Kidney tubule cell (primary cell): Measurements from ENCODE around the gene RAD23A.
A peak's percentile ranks its signal among the peaks of the same experiment; 100 is the strongest.
"Not testable (repeated sequence)": the region's sequence is repeated elsewhere in the genome, so short reads cannot be mapped to it uniquely, and the experiment has no call there.

Experiments
- DNase-seq: peaks from one replicate; pipeline ENCODE4 v3.0.0-alpha.2; 2018; ENCODE audit warnings: low spot score

Gene RAD23A

GRCh38 chr19:12945479-12946091 is at the start of gene RAD23A:
Gene RAD23A (plus strand): TSS chr19:12945862. CDS start chr19:12945949, 87 bp downstream.
- peak; percentile 98 for DNase-seq

GRCh38 chr19:12896460-12896859 is 49.2 kb upstream of the RAD23A start:
- no peak for DNase-seq

- no peak for DNase-seq
Measured at GRCh38 chr19:12899891-12900518, 45.7 kb upstream of the RAD23A start.

GRCh38 chr19:12907166-12907565 is 38.5 kb upstream of the RAD23A start:
- no peak for DNase-seq

- DNase-seq = no peak
Measured at GRCh38 chr19:12912571-12912970, 33.1 kb upstream of the RAD23A start.

GRCh38 chr19:12913011-12913561 is 32.6 kb upstream of the RAD23A start:
- DNase-seq = no peak

GRCh38 chr19:12913851-12914690 is 31.6 kb upstream of the RAD23A start:
- DNase-seq = no peak

GRCh38 chr19:12915860-12916259 is 29.8 kb upstream of the RAD23A start:
- not testable (repeated sequence) for DNase-seq

- no peak for DNase-seq
Measured at GRCh38 chr19:12918253-12918652, 27.4 kb upstream of the RAD23A start.

- no peak for DNase-seq
Measured at GRCh38 chr19:12921047-12921446, 24.6 kb upstream of the RAD23A start.

- no peak for DNase-seq
Measured at GRCh38 chr19:12922959-12923358, 22.7 kb upstream of the RAD23A start.

GRCh38 chr19:12924621-12925310 is 20.9 kb upstream of the RAD23A start:
- no peak for DNase-seq

GRCh38 chr19:12930002-12930645 is 15.5 kb upstream of the RAD23A start:
- DNase-seq = no peak

GRCh38 chr19:12932392-12933286 is 13.0 kb upstream of the RAD23A start:
- DNase-seq = no peak

GRCh38 chr19:12933287-12934072 is 12.2 kb upstream of the RAD23A start, which contains the start of gene FARSA:
Gene FARSA (minus strand): TSS chr19:12933711. CDS start chr19:12933696, 15 bp downstream.
- peak; percentile 91 for DNase-seq

- no peak for DNase-seq
Measured at GRCh38 chr19:12935071-12935470, 10.6 kb upstream of the RAD23A start.

GRCh38 chr19:12936582-12936981 is 9.1 kb upstream of the RAD23A start:
- no peak for DNase-seq

GRCh38 chr19:12937093-12937926 is 8.4 kb upstream of the RAD23A start:
- peak; percentile 55 for DNase-seq
